A549 (cell line): ENCODE measurements around the gene PUDP.

Source experiments
- CTCF ChIP-seq: fragments of >200 bp; sonication (Bioruptor Twin); formaldehyde crosslinking; IDR thresholded peaks from 3 replicates; pipeline ENCODE4 v1.5.1; 2016
- EP300 ChIP-seq, 2 experiments: fragments of >200 bp; sonication (Bioruptor Twin); formaldehyde crosslinking; IDR thresholded peaks; 2 replicates in 1 of 2; 3 replicates in 1 of 2; pipeline ENCODE4 v1.6.1; 2016 to 2017
- ESRRA ChIP-seq: fragments of 150-350 bp; IDR thresholded peaks from 2 replicates; pipeline ENCODE4 v1.6.1; 2014; ENCODE audit warnings: mild to moderate bottlenecking, low read length, borderline replicate concordance
- POLR2AphosphoS2 ChIP-seq: conservative IDR thresholded peaks from 2 replicates; pipeline ENCODE4 v1.6.1; 2012; ENCODE audit warnings: low read length, improper control_type of control experiment, inconsistent platforms
- RAD21 ChIP-seq, 2 experiments: fragments of >200 bp in 1 of 2; sonication (Bioruptor Twin) in 1 of 2; formaldehyde crosslinking in 1 of 2; IDR thresholded peaks in 1 of 2; conservative IDR thresholded peaks in 1 of 2; 2 replicates in 1 of 2; 3 replicates in 1 of 2; pipeline ENCODE4 v1.6.1; 2012 to 2018; ENCODE audit warnings: inconsistent platforms in 1 of 2
- RFX5 ChIP-seq: fragments of 450-650 bp; IDR thresholded peaks from 2 replicates; pipeline ENCODE4 v1.7.1; 2014; ENCODE audit warnings: antibody characterized with exemption, mild to moderate bottlenecking, moderate library complexity
- SMC3 ChIP-seq: fragments of >200 bp; sonication (Bioruptor Twin); formaldehyde crosslinking; IDR thresholded peaks from 3 replicates; pipeline ENCODE4 v1.6.1; 2018; ENCODE audit warnings: inconsistent platforms

- no peak for TF ChIP-seq SMC3
- TF ChIP-seq CTCF: no peak
- no peak for TF ChIP-seq EP300 (IDR thresholded peaks at IDR 0.05)
- TF ChIP-seq RAD21 (conservative IDR thresholded peaks at IDR 0.05 in 1 of 2, IDR thresholded peaks at IDR 0.05 in 1 of 2): no peak
- TF ChIP-seq RFX5: no peak
- no peak for TF ChIP-seq POLR2AphosphoS2
- no peak for TF ChIP-seq ESRRA
These were observed 44.9 kb upstream of the PUDP start for GRCh38 chrX:7192871-7193270.
